ENCODE data around the gene CEP104. TPM values are rescaled to one million over a fixed set of nuclear protein-coding genes. Genes with fewer than 3 reads are reported as not detected.

CEP104 gene
- total and polyA plus RNA-seq, 9 of the 15 experiments (the other 6 are each of a cell fraction or from before 2014, with no cell fraction given), result 11.2 to 63.4 (median 42.6) TPM

DNA sequence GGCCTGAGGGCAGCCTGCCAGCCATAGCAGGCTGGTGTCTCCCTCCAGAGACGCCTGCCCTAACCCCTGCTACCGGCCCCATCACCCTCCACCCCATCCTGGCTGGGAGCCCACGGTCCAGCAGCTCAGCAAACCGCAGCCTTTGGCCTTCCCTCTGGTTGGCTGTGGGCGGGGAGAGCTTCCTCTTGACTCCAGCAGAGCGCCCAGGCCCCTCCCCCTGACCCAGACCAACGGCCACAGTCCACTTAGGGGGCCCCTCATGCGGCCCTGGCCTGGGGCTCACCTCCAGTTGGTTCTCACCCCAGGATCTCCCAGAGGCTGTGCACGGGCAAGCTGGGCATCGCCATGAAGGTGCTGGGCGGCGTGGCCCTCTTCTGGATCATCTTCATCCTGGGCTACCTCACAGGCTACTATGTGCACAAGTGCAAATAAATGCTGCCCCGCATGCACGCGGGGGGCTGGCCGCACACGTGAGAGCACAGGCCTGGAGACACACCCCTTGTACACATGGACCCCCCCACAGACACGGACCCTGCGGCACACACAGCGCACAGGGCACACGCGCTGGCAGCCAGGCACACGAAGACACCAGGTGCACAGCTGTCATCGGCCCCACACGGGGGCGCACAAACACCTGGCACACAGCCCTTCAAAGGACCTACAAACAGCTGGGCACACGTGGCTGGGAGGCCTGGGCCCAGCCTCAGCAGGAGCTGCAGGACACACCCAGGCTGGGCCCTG lies 81.4 kb downstream of the CEP104 start (continued):
- peak; percentile 97 for TF ChIP-seq MYC (IDR thresholded peaks at IDR 0.05; ENCODE audit: low read depth, low read length)
- TF ChIP-seq MYC (CRISPR knock-in tag; IDR thresholded peaks at IDR 0.05; ENCODE audit: borderline replicate concordance, low read depth), result peak; percentile 88
- TF ChIP-seq FOXK1 (CRISPR knock-in tag; IDR thresholded peaks at IDR 0.05; ENCODE audit: borderline replicate concordance), result peak; percentile 85
- no peak for TF ChIP-seq ETS2 (tag; IDR thresholded peaks at IDR 0.05; ENCODE audit: borderline replicate concordance, poor library complexity, severe bottlenecking)
- no peak for TF ChIP-seq GABPB2 (CRISPR knock-in tag; conservative IDR thresholded peaks at IDR 0.05)
- TF ChIP-seq ELF1 (tag; IDR thresholded peaks at IDR 0.05), result no peak
- no peak for TF ChIP-seq SAFB (IDR thresholded peaks at IDR 0.05; ENCODE audit: borderline replicate concordance, low read depth, low read length)
- peak in 1 of 2 experiments; percentile 94; a peak in 2 of 4 replicates for TF ChIP-seq HDAC1 (IDR thresholded peaks at IDR 0.05)
- TF ChIP-seq PURB (CRISPR knock-in tag; IDR thresholded peaks at IDR 0.05; ENCODE audit: low read depth), result no peak
- TF ChIP-seq CSDE1 (IDR thresholded peaks at IDR 0.05), result no peak
- no peak for TF ChIP-seq ZNF695 (CRISPR knock-in tag; IDR thresholded peaks at IDR 0.05)
- TF ChIP-seq ZNF75A (CRISPR knock-in tag; IDR thresholded peaks at IDR 0.05), result no peak
- TF ChIP-seq, protein P1, sequence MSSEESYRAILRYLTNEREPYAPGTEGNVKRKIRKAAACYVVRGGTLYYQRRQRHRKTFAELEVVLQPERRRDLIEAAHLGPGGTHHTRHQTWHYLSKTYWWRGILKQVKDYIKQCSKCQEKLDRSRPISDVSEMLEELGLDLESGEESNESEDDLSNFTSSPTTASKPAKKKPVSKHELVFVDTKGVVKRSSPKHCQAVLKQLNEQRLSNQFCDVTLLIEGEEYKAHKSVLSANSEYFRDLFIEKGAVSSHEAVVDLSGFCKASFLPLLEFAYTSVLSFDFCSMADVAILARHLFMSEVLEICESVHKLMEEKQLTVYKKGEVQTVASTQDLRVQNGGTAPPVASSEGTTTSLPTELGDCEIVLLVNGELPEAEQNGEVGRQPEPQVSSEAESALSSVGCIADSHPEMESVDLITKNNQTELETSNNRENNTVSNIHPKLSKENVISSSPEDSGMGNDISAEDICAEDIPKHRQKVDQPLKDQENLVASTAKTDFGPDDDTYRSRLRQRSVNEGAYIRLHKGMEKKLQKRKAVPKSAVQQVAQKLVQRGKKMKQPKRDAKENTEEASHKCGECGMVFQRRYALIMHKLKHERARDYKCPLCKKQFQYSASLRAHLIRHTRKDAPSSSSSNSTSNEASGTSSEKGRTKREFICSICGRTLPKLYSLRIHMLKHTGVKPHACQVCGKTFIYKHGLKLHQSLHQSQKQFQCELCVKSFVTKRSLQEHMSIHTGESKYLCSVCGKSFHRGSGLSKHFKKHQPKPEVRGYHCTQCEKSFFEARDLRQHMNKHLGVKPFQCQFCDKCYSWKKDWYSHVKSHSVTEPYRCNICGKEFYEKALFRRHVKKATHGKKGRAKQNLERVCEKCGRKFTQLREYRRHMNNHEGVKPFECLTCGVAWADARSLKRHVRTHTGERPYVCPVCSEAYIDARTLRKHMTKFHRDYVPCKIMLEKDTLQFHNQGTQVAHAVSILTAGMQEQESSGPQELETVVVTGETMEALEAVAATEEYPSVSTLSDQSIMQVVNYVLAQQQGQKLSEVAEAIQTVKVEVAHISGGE (CRISPR knock-in tag; IDR thresholded peaks at IDR 0.05), result peak in 1 of 3 experiments; percentile 72; a peak in 2 of 6 replicates
- TF ChIP-seq STAG1 (CRISPR knock-in tag; IDR thresholded peaks at IDR 0.05; ENCODE audit: borderline replicate concordance), result no peak
- peak; percentile 81 for TF ChIP-seq RNF2 (IDR thresholded peaks at IDR 0.05)
- TF ChIP-seq HDGF (IDR thresholded peaks at IDR 0.05), result no peak; the same call in 1 of the 2 replicates
- TF ChIP-seq KHSRP (IDR thresholded peaks at IDR 0.05), result no peak
- TF ChIP-seq ZNF253 (CRISPR knock-in tag; conservative IDR thresholded peaks at IDR 0.05), result no peak
- TF ChIP-seq, protein P2, sequence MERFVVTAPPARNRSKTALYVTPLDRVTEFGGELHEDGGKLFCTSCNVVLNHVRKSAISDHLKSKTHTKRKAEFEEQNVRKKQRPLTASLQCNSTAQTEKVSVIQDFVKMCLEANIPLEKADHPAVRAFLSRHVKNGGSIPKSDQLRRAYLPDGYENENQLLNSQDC (CRISPR knock-in tag; IDR thresholded peaks at IDR 0.05), result no peak
- peak; percentile 95 for TF ChIP-seq MYNN (IDR thresholded peaks at IDR 0.05)
- no peak for TF ChIP-seq MYNN (CRISPR knock-in tag; IDR thresholded peaks at IDR 0.05)
- TF ChIP-seq SREBF2 (CRISPR knock-in tag; IDR thresholded peaks at IDR 0.05), result no peak
- TF ChIP-seq HBP1 (CRISPR knock-in tag; IDR thresholded peaks at IDR 0.05), result no peak
- TF ChIP-seq ZNF445 (CRISPR knock-in tag; IDR thresholded peaks at IDR 0.05; ENCODE audit: low read depth), result 0 out of 2 replicates have a peak, but pooled peaks have one; percentile 33
- no peak for TF ChIP-seq ZNF324 (CRISPR knock-in tag; IDR thresholded peaks at IDR 0.05)
